ENCODE data around the gene NPAS3.

DNA sequence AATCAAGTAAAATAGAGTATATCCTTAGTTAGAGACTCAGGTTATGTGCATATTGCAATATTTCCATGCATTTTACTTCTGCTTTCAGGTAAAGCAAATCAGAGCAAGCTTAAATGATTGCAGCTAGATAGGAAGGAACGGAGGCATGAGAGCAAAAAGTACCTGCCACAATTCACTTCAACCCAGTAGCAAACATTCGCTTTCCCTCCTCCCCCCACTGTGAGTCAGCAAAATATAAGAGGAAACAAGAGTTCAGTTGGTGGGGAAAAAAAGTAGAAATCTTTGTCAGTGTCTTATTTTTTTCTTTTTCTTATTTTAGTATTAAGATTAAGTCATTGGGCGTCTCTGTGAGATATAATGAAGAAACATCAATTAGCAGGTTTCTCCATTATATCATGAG, 475.4 kb downstream of the NPAS3 start:
- TF ChIP-seq CTCF (IDR thresholded peaks at IDR 0.05) (no peak), POLR2A (IDR thresholded peaks at IDR 0.05) (no peak), POLR2AphosphoS5 (IDR thresholded peaks at IDR 0.05) (no peak)
